ENCODE data around the gene ABCG4. TPM values are rescaled to one million over a fixed set of nuclear protein-coding genes. Genes with fewer than 3 reads are reported as not detected.

The ABCG4 gene
- total and polyA plus RNA-seq, 11 donors = 0.25 to 2.1 (median 0.98) TPM

Other genes with a start within 250 kb of the ABCG4 start
- gene BCL9L, start 223.1 kb upstream of the ABCG4 start, total RNA-seq = 10 to 100 TPM; 33.4 to 80.3 (median 44.3) TPM
- gene BCL9L, start 223.1 kb upstream of the ABCG4 start, polyA plus RNA-seq = 100 to 1,000 TPM in 1 of 2 donors, 10 to 100 TPM in 1; 28.0 to 102 TPM
- gene UPK2, start 192.8 kb upstream of the ABCG4 start, total RNA-seq = not detected
- gene UPK2, start 192.8 kb upstream of the ABCG4 start, polyA plus RNA-seq = not detected
- gene FOXR1, start 177.3 kb upstream of the ABCG4 start, total RNA-seq = not detected
- not detected for gene FOXR1, start 177.3 kb upstream of the ABCG4 start, polyA plus RNA-seq
- gene CENATAC, start 150.9 kb upstream of the ABCG4 start, total RNA-seq = 10 to 100 TPM in 6 of 9 donors, 1 to 10 TPM in 3; 7.9 to 15.8 (median 11.7) TPM
- gene CENATAC, start 150.9 kb upstream of the ABCG4 start, polyA plus RNA-seq = 10 to 100 TPM in 1 of 2 donors, 1 to 10 TPM in 1; 9.5 to 27.3 TPM
- 1,000 to 10,000 TPM in 2 of 9 donors, 100 to 1,000 TPM in 7; 719 to 1,307 (median 821) TPM for gene RPS25, start 130.7 kb upstream of the ABCG4 start, total RNA-seq
- 1,000 to 10,000 TPM; 1,773 to 1,882 TPM for gene RPS25, start 130.7 kb upstream of the ABCG4 start, polyA plus RNA-seq
- 10 to 100 TPM; 31.9 to 57.1 (median 44.4) TPM for gene TRAPPC4, start 130.3 kb upstream of the ABCG4 start, total RNA-seq
- 10 to 100 TPM; 21.5 to 74.8 TPM for gene TRAPPC4, start 130.3 kb upstream of the ABCG4 start, polyA plus RNA-seq
- 10 to 100 TPM in 3 of 9 donors, 1 to 10 TPM in 6; 4.5 to 18.5 (median 7.7) TPM for gene SLC37A4, start 118.2 kb upstream of the ABCG4 start, total RNA-seq
- 10 to 100 TPM in 1 of 2 donors, 1 to 10 TPM in 1; 7.4 to 10.1 TPM for gene SLC37A4, start 118.2 kb upstream of the ABCG4 start, polyA plus RNA-seq
- 100 to 1,000 TPM in 1 of 9 donors, 10 to 100 TPM in 8; 45.9 to 104 (median 68.6) TPM for gene HYOU1, start 91.8 kb upstream of the ABCG4 start, total RNA-seq
- gene HYOU1, start 91.8 kb upstream of the ABCG4 start, polyA plus RNA-seq = 100 to 1,000 TPM in 1 of 2 donors, 10 to 100 TPM in 1; 34.7 to 260 TPM
- gene VPS11, start 81.2 kb upstream of the ABCG4 start, total RNA-seq = 10 to 100 TPM; 18.7 to 33.3 (median 21.5) TPM
- gene VPS11, start 81.2 kb upstream of the ABCG4 start, polyA plus RNA-seq = 10 to 100 TPM; 21.7 to 27.1 TPM
- gene HMBS, start 64.2 kb upstream of the ABCG4 start, total RNA-seq = 10 to 100 TPM in 8 of 9 donors, 1 to 10 TPM in 1; 8.1 to 24.1 (median 16.6) TPM
- gene HMBS, start 64.2 kb upstream of the ABCG4 start, polyA plus RNA-seq = 10 to 100 TPM; 28.8 to 34.0 TPM
- 10 to 100 TPM; 11.2 to 32.4 (median 16.5) TPM for gene DPAGT1, start 47.2 kb upstream of the ABCG4 start, total RNA-seq
- gene DPAGT1, start 47.2 kb upstream of the ABCG4 start, polyA plus RNA-seq = 10 to 100 TPM; 13.4 to 32.9 TPM
- gene C2CD2L, start 41.7 kb upstream of the ABCG4 start, total RNA-seq = 10 to 100 TPM in 5 of 9 donors, 1 to 10 TPM in 4; 7.1 to 18.3 (median 11.2) TPM
- 10 to 100 TPM in 1 of 2 donors, 1 to 10 TPM in 1; 6.6 to 17.7 TPM for gene C2CD2L, start 41.7 kb upstream of the ABCG4 start, polyA plus RNA-seq
- 10 to 100 TPM in 7 of 9 donors, 1 to 10 TPM in 2; 9.4 to 16.3 (median 12.8) TPM for gene HINFP, start 27.5 kb upstream of the ABCG4 start, total RNA-seq
- gene HINFP, start 27.5 kb upstream of the ABCG4 start, polyA plus RNA-seq = 10 to 100 TPM; 10.8 to 12.9 TPM
- 10 to 100 TPM; 19.7 to 47.0 (median 30.7) TPM for gene NLRX1, start 19.7 kb downstream of the ABCG4 start, total RNA-seq
- gene NLRX1, start 19.7 kb downstream of the ABCG4 start, polyA plus RNA-seq = 10 to 100 TPM; 10.6 to 13.7 TPM
- 1 to 10 TPM in 1 of 9 donors, not detected in 8; 3.7 TPM for gene NHERF4, start 36.4 kb downstream of the ABCG4 start, total RNA-seq
- gene NHERF4, start 36.4 kb downstream of the ABCG4 start, polyA plus RNA-seq = not detected
- gene CBL, start 57.3 kb downstream of the ABCG4 start, total RNA-seq = 10 to 100 TPM in 3 of 9 donors, 1 to 10 TPM in 6; 6.1 to 20.4 (median 9.5) TPM
- 1 to 10 TPM; 3.1 to 5.8 TPM for gene CBL, start 57.3 kb downstream of the ABCG4 start, polyA plus RNA-seq
- gene MCAM, start 168.1 kb downstream of the ABCG4 start, total RNA-seq = 100 to 1,000 TPM in 6 of 9 donors, 10 to 100 TPM in 3; 46.7 to 380 (median 110) TPM
- 100 to 1,000 TPM in 1 of 2 donors, 10 to 100 TPM in 1; 31.9 to 108 TPM for gene MCAM, start 168.1 kb downstream of the ABCG4 start, polyA plus RNA-seq
- gene RNF26, start 185.5 kb downstream of the ABCG4 start, total RNA-seq = 10 to 100 TPM in 8 of 9 donors, 1 to 10 TPM in 1; 8.1 to 22.4 (median 11.8) TPM
- gene RNF26, start 185.5 kb downstream of the ABCG4 start, polyA plus RNA-seq = 10 to 100 TPM in 1 of 2 donors, 1 to 10 TPM in 1; 6.2 to 17.6 TPM
- 10 to 100 TPM; 12.9 to 47.1 (median 19.8) TPM for gene C1QTNF5, start 191.8 kb downstream of the ABCG4 start, total RNA-seq
- 10 to 100 TPM; 20.0 to 23.9 TPM for gene C1QTNF5, start 191.8 kb downstream of the ABCG4 start, polyA plus RNA-seq
- not detected for gene MFRP, start 197.7 kb downstream of the ABCG4 start, total RNA-seq
- gene MFRP, start 197.7 kb downstream of the ABCG4 start, polyA plus RNA-seq = under 1 TPM in 1 of 2 donors, not detected in 1; 0.04 TPM
- 100 to 1,000 TPM in 7 of 9 donors, 10 to 100 TPM in 2; 53.7 to 138 (median 108) TPM for gene USP2, start 232.6 kb downstream of the ABCG4 start, total RNA-seq
- 10 to 100 TPM; 62.3 to 79.9 TPM for gene USP2, start 232.6 kb downstream of the ABCG4 start, polyA plus RNA-seq